K562 (cell line): ENCODE measurements around the gene ZNF33A.

ENCODE experiments used
- ETV1 ChIP-seq: fragments of 450-650 bp; conservative IDR thresholded peaks from 2 replicates; pipeline ENCODE4 v1.6.1; 2016; ENCODE audit warnings: missing genetic modification characterization, control low read depth, low read depth, missing compliant biosample characterization
- HMGN3 ChIP-seq: IDR thresholded peaks from 2 replicates; pipeline ENCODE4 v1.6.1; 2011; ENCODE audit warnings: borderline replicate concordance, low read depth, mild to moderate bottlenecking, mixed read lengths, low read length; ENCODE audit not compliant: insufficient read length; ENCODE audit errors: extremely low read depth
- JUND ChIP-seq, 2 experiments: IDR thresholded peaks; 2 replicates in 1 of 2; 3 replicates in 1 of 2; pipeline ENCODE4 v1.6.1; 2011; ENCODE audit warnings: borderline replicate concordance in 2 of 2, low read depth in 2 of 2, low read length in 2 of 2, improper control_type of control experiment in 1 of 2, missing biosample characterization in 1 of 2, missing genetic modification characterization in 1 of 2, missing genetic modification reagents in 1 of 2
- NFRKB ChIP-seq: fragments of 450-650 bp; IDR thresholded peaks from 2 replicates; pipeline ENCODE4 v1.6.1; 2016; ENCODE audit warnings: low read depth
- SMC3 ChIP-seq: conservative IDR thresholded peaks from 2 replicates; pipeline ENCODE4 v1.6.1; 2011; ENCODE audit warnings: low read depth, low read length, improper control_type of control experiment; ENCODE audit not compliant: insufficient read depth
- TAF1 ChIP-seq: IDR thresholded peaks from 2 replicates; pipeline ENCODE4 v1.6.1; 2011; ENCODE audit warnings: mild to moderate bottlenecking, low read length, moderate library complexity; ENCODE audit not compliant: insufficient read depth, control insufficient read depth, severe bottlenecking; ENCODE audit errors: extremely low read depth
- XRCC5 ChIP-seq: fragments of 200-400 bp; formaldehyde crosslinking; IDR thresholded peaks from 2 replicates; pipeline ENCODE4 v1.6.1; 2017; ENCODE audit warnings: low read depth, mild to moderate bottlenecking, low read length
- ZFX ChIP-seq: sonication (generic); formaldehyde crosslinking; IDR thresholded peaks from 2 replicates; pipeline ENCODE4 v1.8.0; 2022; ENCODE audit warnings: mild to moderate bottlenecking, missing genetic modification reagents, moderate library complexity
- ZNF239 ChIP-seq: fragments of 250-450 bp; sonication (Bioruptor Pico); IDR thresholded peaks from 2 replicates; pipeline ENCODE4 v1.4.0; 2020; ENCODE audit warnings: mild to moderate bottlenecking
- TF ChIP-seq, protein P1 (sequence below): sonication (generic); formaldehyde crosslinking; IDR thresholded peaks from 2 replicates; pipeline ENCODE4 v1.8.1; 2023; ENCODE audit warnings: mild to moderate bottlenecking, missing genetic modification reagents
- TF ChIP-seq, protein P2 (sequence below): fragments of 250-450 bp; sonication (Bioruptor Pico); IDR thresholded peaks from 2 replicates; pipeline ENCODE4 v1.4.0; 2020; ENCODE audit warnings: borderline replicate concordance
- TF ChIP-seq, protein P3 (sequence below), 3 experiments: IDR thresholded peaks in 2 of 3; conservative IDR thresholded peaks in 1 of 3; 2 replicates each; pipeline ENCODE4 v1.5.1; 2011 to 2012; ENCODE audit warnings: low read length in 3 of 3, mild to moderate bottlenecking in 3 of 3, control low read depth in 2 of 3, improper control_type of control experiment in 1 of 3, inconsistent platforms in 1 of 3, low read depth in 1 of 3, mixed read lengths in 1 of 3, moderate library complexity in 1 of 3; ENCODE audit not compliant: insufficient read depth in 2 of 3
- TF ChIP-seq, protein P4 (sequence below), 2 experiments: fragments of 200-800 bp in 1 of 2; sonication (Bioruptor generic) in 1 of 2; sonication (generic) in 1 of 2; formaldehyde crosslinking in 1 of 2; IDR thresholded peaks in 1 of 2; conservative IDR thresholded peaks in 1 of 2; 2 replicates each; pipeline versions ENCODE4 v1.5.0 to v1.6.1; 2016 to 2020; ENCODE audit warnings: missing compliant biosample characterization in 1 of 2, missing genetic modification characterization in 1 of 2, missing genetic modification reagents in 1 of 2
- TF ChIP-seq, protein P5 (sequence below): fragments of 450-650 bp; formaldehyde crosslinking; IDR thresholded peaks from 2 replicates; pipeline ENCODE4 v1.4.0; 2020; ENCODE audit warnings: mild to moderate bottlenecking, moderate library complexity

DNA sequence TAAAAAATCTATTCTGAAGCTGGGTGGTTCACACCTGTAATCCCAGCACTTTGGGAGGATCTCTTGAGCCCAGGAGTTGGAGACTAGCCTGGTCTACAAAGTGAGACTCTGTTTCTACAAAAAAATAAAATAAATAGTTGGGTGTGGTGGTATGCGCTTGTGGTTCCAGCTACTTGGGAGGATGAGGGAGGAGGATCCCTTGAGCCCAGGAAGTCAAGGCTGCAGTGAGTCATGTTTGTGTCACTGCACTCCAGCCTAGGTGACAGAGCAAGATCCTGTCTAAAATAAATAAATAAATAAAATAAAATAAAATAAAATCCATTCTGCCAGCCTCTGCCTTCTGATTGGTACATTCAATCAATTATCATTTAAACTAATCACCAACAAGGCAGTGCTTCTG, 17.5 kb downstream of the ZNF33A start:
- TF ChIP-seq, protein P1, sequence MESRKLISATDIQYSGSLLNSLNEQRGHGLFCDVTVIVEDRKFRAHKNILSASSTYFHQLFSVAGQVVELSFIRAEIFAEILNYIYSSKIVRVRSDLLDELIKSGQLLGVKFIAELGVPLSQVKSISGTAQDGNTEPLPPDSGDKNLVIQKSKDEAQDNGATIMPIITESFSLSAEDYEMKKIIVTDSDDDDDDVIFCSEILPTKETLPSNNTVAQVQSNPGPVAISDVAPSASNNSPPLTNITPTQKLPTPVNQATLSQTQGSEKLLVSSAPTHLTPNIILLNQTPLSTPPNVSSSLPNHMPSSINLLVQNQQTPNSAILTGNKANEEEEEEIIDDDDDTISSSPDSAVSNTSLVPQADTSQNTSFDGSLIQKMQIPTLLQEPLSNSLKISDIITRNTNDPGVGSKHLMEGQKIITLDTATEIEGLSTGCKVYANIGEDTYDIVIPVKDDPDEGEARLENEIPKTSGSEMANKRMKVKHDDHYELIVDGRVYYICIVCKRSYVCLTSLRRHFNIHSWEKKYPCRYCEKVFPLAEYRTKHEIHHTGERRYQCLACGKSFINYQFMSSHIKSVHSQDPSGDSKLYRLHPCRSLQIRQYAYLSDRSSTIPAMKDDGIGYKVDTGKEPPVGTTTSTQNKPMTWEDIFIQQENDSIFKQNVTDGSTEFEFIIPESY (CRISPR knock-in tag), result no peak
- TF ChIP-seq, protein P2, sequence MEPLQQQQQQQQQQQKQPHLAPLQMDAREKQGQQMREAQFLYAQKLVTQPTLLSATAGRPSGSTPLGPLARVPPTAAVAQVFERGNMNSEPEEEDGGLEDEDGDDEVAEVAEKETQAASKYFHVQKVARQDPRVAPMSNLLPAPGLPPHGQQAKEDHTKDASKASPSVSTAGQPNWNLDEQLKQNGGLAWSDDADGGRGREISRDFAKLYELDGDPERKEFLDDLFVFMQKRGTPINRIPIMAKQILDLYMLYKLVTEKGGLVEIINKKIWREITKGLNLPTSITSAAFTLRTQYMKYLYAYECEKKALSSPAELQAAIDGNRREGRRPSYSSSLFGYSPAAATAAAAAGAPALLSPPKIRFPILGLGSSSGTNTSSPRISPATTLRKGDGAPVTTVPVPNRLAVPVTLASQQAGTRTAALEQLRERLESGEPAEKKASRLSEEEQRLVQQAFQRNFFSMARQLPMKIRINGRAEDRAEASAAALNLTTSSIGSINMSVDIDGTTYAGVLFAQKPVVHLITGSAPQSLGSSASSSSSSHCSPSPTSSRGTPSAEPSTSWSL (CRISPR knock-in tag), result no peak
- TF ChIP-seq TAF1 (no peak), SMC3 (no peak), NFRKB (no peak), JUND (IDR thresholded peaks at IDR 0.05; ENCODE audit: borderline replicate concordance, low read depth, low read length) (no peak; the same call in 1 of the 2 replicates), JUND (tag; IDR thresholded peaks at IDR 0.05; ENCODE audit: borderline replicate concordance, low read depth, low read length) (no peak), ZFX (CRISPR knock-in tag) (no peak), ZNF239 (CRISPR knock-in tag) (no peak), XRCC5 (no peak), ETV1 (tag) (no peak), HMGN3 (no peak)
- TF ChIP-seq, protein P3, sequence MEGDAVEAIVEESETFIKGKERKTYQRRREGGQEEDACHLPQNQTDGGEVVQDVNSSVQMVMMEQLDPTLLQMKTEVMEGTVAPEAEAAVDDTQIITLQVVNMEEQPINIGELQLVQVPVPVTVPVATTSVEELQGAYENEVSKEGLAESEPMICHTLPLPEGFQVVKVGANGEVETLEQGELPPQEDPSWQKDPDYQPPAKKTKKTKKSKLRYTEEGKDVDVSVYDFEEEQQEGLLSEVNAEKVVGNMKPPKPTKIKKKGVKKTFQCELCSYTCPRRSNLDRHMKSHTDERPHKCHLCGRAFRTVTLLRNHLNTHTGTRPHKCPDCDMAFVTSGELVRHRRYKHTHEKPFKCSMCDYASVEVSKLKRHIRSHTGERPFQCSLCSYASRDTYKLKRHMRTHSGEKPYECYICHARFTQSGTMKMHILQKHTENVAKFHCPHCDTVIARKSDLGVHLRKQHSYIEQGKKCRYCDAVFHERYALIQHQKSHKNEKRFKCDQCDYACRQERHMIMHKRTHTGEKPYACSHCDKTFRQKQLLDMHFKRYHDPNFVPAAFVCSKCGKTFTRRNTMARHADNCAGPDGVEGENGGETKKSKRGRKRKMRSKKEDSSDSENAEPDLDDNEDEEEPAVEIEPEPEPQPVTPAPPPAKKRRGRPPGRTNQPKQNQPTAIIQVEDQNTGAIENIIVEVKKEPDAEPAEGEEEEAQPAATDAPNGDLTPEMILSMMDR (IDR thresholded peaks at IDR 0.05 in 2 of 3, conservative IDR thresholded peaks at IDR 0.05 in 1 of 3; ENCODE audit: insufficient read depth in 2 of 3, low read depth in 1 of 3, low read length in 3 of 3), result no peak
- TF ChIP-seq, protein P4, sequence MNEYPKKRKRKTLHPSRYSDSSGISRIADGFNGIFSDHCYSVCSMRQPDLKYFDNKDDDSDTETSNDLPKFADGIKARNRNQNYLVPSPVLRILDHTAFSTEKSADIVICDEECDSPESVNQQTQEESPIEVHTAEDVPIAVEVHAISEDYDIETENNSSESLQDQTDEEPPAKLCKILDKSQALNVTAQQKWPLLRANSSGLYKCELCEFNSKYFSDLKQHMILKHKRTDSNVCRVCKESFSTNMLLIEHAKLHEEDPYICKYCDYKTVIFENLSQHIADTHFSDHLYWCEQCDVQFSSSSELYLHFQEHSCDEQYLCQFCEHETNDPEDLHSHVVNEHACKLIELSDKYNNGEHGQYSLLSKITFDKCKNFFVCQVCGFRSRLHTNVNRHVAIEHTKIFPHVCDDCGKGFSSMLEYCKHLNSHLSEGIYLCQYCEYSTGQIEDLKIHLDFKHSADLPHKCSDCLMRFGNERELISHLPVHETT (CRISPR knock-in tag; conservative IDR thresholded peaks at IDR 0.05 in 1 of 2, IDR thresholded peaks at IDR 0.05 in 1 of 2), result no peak
- TF ChIP-seq, protein P5, sequence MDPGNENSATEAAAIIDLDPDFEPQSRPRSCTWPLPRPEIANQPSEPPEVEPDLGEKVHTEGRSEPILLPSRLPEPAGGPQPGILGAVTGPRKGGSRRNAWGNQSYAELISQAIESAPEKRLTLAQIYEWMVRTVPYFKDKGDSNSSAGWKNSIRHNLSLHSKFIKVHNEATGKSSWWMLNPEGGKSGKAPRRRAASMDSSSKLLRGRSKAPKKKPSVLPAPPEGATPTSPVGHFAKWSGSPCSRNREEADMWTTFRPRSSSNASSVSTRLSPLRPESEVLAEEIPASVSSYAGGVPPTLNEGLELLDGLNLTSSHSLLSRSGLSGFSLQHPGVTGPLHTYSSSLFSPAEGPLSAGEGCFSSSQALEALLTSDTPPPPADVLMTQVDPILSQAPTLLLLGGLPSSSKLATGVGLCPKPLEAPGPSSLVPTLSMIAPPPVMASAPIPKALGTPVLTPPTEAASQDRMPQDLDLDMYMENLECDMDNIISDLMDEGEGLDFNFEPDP (CRISPR knock-in tag), result no peak
